ENCODE measurements around the gene ICA1. TPM values are rescaled to one million over a fixed set of nuclear protein-coding genes. Genes with fewer than 3 reads are reported as not detected.

The ICA1 gene
- total RNA-seq, 1 experiment from 2014 or later, result 28.8 TPM

DNA sequence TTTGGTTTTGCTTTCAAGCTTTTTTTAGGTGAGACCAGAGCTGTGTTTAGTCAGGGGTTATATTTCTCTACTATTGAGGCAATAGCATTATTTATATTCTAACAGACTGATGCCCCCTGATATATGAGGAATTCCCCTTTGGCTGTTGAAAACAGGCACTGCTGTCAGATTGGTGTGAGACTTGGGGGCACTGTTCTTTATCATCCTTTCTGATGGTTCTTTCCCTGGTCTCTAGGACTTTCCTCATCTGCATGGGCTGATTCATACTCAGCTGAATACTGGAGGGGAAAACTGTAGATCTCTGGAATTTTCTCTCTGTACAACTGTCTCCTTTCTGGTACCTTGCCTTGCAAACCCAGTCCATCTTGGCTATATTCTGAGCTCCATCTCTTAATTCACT lies 10.0 kb upstream of the ICA1 start:
- H3K18ac ChIP-seq (ENCODE audit: insufficient read length, low read depth, low read length), result no peak overlapping the region
- no peak overlapping the region for H3T11ph ChIP-seq (ENCODE audit: low read length)
- no peak overlapping the region for H2BK5ac ChIP-seq (ENCODE audit: insufficient read length, low read length)
- DNase-seq, result no peak
- no peak overlapping the region for H2AFZ ChIP-seq (ENCODE audit: low read length)
- H4K91ac ChIP-seq (ENCODE audit: insufficient read length, low read depth, low read length), result no peak overlapping the region
- TF ChIP-seq CTCF (conservative IDR thresholded peaks at IDR 0.05), result no peak
- no peak overlapping the region for H3K9ac ChIP-seq (ENCODE audit: extremely low read depth, insufficient read length, low read length)
- no peak overlapping the region for H3K4me3 Mint-ChIP-seq
- H3K27ac Mint-ChIP-seq, result no peak overlapping the region
- H3K23ac ChIP-seq (ENCODE audit: insufficient read length, low read depth, low read length), result no peak overlapping the region
- H3K4me1 ChIP-seq (ENCODE audit: insufficient read depth, low read length), result no peaks in the 10 kb centered on the region
- no peaks in the 10 kb centered on the region for H3K27me3 Mint-ChIP-seq (ENCODE audit: low read depth)
- H2BK120ac ChIP-seq (ENCODE audit: low read depth, low read length, poor library complexity, severe bottlenecking), result no peak overlapping the region
- no peaks in the 10 kb centered on the region for H3K23me2 ChIP-seq (ENCODE audit: insufficient read length, low read depth, low read length, poor library complexity, severe bottlenecking)
- H3K27me3 ChIP-seq (ENCODE audit: insufficient read depth, low read length), result no peaks in the 10 kb centered on the region
- no peak overlapping the region for H2AK5ac ChIP-seq (ENCODE audit: insufficient read length, low read length)
- no peak overlapping the region for H2BK20ac ChIP-seq (ENCODE audit: low read depth, low read length, poor library complexity, severe bottlenecking)
- no peak overlapping the region for H2BK15ac ChIP-seq (ENCODE audit: low read depth, low read length)
- no peaks in the 10 kb centered on the region for H3K36me3 Mint-ChIP-seq (ENCODE audit: insufficient read depth in 1 of 3, low read depth in 3 of 3)
- H3K14ac ChIP-seq (ENCODE audit: insufficient read depth, low read length), result no peak overlapping the region
- H3K56ac ChIP-seq (ENCODE audit: insufficient read length, low read depth, low read length), result no peak overlapping the region
- H4K20me1 ChIP-seq (ENCODE audit: control insufficient read depth, insufficient read depth, insufficient read length), result no peaks in the 10 kb centered on the region
- no peaks in the 10 kb centered on the region for H3K79me1 ChIP-seq (ENCODE audit: insufficient read depth, low read depth, low read length, poor library complexity, severe bottlenecking)
- no peaks in the 10 kb centered on the region for H3K9me3 ChIP-seq (ENCODE audit: control insufficient read depth, low read depth, low read length)
- H2BK12ac ChIP-seq (ENCODE audit: insufficient read length, low read depth, low read length), result no peak overlapping the region
- H3K4me1 Mint-ChIP-seq, result no peaks in the 10 kb centered on the region
- H3K4ac ChIP-seq (ENCODE audit: low read depth, low read length), result no peak overlapping the region
- H3K4me2 ChIP-seq (ENCODE audit: insufficient read depth, insufficient read length, low read length), result no peak overlapping the region
- H3K9me3 Mint-ChIP-seq, result no peaks in the 10 kb centered on the region
- H4K8ac ChIP-seq (replicated peaks; ENCODE audit: insufficient read length, low read depth, low read length), result no peak overlapping the region
- no peak overlapping the region for H4K5ac ChIP-seq (ENCODE audit: insufficient read length, low read depth, low read length)
- H3K27ac ChIP-seq (ENCODE audit: insufficient read length, low read depth, low read length), result no peak overlapping the region
- H3K79me2 ChIP-seq (ENCODE audit: insufficient read depth, low read length), result no peaks in the 10 kb centered on the region

All from H9 (cell line).